Trophoblast cell (in vitro differentiated cells and primary cell): ENCODE measurements around the gene MYBBP1A.

Experiments
- DNase-seq, 2 donors: peaks; one replicate each; pipeline ENCODE4 v3.0.0-alpha.2; 2016
- H2AFZ ChIP-seq: 2 replicates; pipeline ENCODE4 v1.6.1; 2013; ENCODE audit warnings: low read length, moderate library complexity, mild to moderate bottlenecking; ENCODE audit not compliant: insufficient read depth, poor library complexity
- H2AK5ac ChIP-seq: 2 replicates; pipeline ENCODE4 v1.6.1; 2013; ENCODE audit warnings: mild to moderate bottlenecking, low read length
- H2BK120ac ChIP-seq: 2 replicates; pipeline ENCODE4 v1.6.1; 2013; ENCODE audit warnings: low read length, mild to moderate bottlenecking, moderate library complexity; ENCODE audit not compliant: insufficient read depth, poor library complexity
- H2BK12ac ChIP-seq: 2 replicates; pipeline ENCODE4 v1.6.1; 2013; ENCODE audit warnings: mild to moderate bottlenecking, low read length, moderate library complexity
- H2BK5ac ChIP-seq: 2 replicates; pipeline ENCODE4 v1.6.1; 2013; ENCODE audit warnings: low read length, low read depth, moderate library complexity, mild to moderate bottlenecking; ENCODE audit not compliant: poor library complexity
- H3K14ac ChIP-seq: 2 replicates; pipeline ENCODE4 v1.6.1; 2013; ENCODE audit warnings: mild to moderate bottlenecking, low read length
- H3K18ac ChIP-seq: 2 replicates; pipeline ENCODE4 v1.6.1; 2013; ENCODE audit warnings: mild to moderate bottlenecking, low read length
- H3K23ac ChIP-seq: 2 replicates; pipeline ENCODE4 v1.6.1; 2013; ENCODE audit warnings: low read length
- H3K27ac ChIP-seq: 2 replicates; pipeline ENCODE4 v1.5.1; 2013; ENCODE audit warnings: low read depth, mild to moderate bottlenecking, inconsistent platforms, low read length, moderate library complexity
- H3K27me3 ChIP-seq: 2 replicates; pipeline ENCODE4 v1.6.1; 2013; ENCODE audit warnings: inconsistent platforms, mild to moderate bottlenecking, low read length, moderate library complexity; ENCODE audit not compliant: insufficient read depth
- H3K36me3 ChIP-seq, 2 experiments: 1 replicate in 1 of 2; 2 replicates in 1 of 2; pipeline ENCODE4 v1.6.1; 2013; ENCODE audit warnings: low read length in 2 of 2, mild to moderate bottlenecking in 2 of 2, moderate library complexity in 1 of 2; ENCODE audit not compliant: insufficient read depth in 2 of 2, control insufficient read depth in 1 of 2
- H3K4ac ChIP-seq: 2 replicates; pipeline ENCODE4 v1.6.1; 2013; ENCODE audit warnings: low read depth, mild to moderate bottlenecking, low read length, moderate library complexity
- H3K4me1 ChIP-seq, 2 experiments: 1 replicate in 1 of 2; 2 replicates in 1 of 2; pipeline ENCODE4 v1.6.1; 2013; ENCODE audit warnings: low read length in 2 of 2, mild to moderate bottlenecking in 2 of 2, moderate library complexity in 1 of 2; ENCODE audit not compliant: insufficient read depth in 2 of 2, control insufficient read depth in 1 of 2
- H3K4me2 ChIP-seq: 2 replicates; pipeline ENCODE4 v1.6.1; 2013; ENCODE audit warnings: inconsistent platforms, mild to moderate bottlenecking, low read length, moderate library complexity
- H3K4me3 ChIP-seq: 2 replicates; pipeline ENCODE4 v1.5.1; 2013; ENCODE audit warnings: mild to moderate bottlenecking, low read depth, low read length, inconsistent platforms
- H3K79me1 ChIP-seq: one replicate; pipeline ENCODE4 v1.6.1; 2013; ENCODE audit warnings: low read length
- H3K79me2 ChIP-seq: 2 replicates; pipeline ENCODE4 v1.6.1; 2013; ENCODE audit warnings: low read length, mild to moderate bottlenecking; ENCODE audit not compliant: control insufficient read depth, insufficient read depth, poor library complexity
- H3K9ac ChIP-seq: 2 replicates; pipeline ENCODE4 v1.6.1; 2013; ENCODE audit warnings: mild to moderate bottlenecking, low read length
- H3K9me3 ChIP-seq: 2 replicates; pipeline ENCODE4 v1.6.1; 2013; ENCODE audit warnings: low read depth, mild to moderate bottlenecking, control low read depth, inconsistent platforms, low read length; ENCODE audit not compliant: insufficient read depth
- H4K12ac ChIP-seq: 2 replicates; pipeline ENCODE4 v1.6.1; 2013; ENCODE audit warnings: low read depth, mild to moderate bottlenecking, low read length, moderate library complexity
- H4K8ac ChIP-seq: 2 replicates; pipeline ENCODE4 v1.6.1; 2013; ENCODE audit warnings: low read depth, mild to moderate bottlenecking, low read length, moderate library complexity
- H4K91ac ChIP-seq: one replicate; pipeline ENCODE4 v1.6.1; 2013; ENCODE audit warnings: low read depth, mild to moderate bottlenecking, low read length, moderate library complexity
- WGBS: extraction: QIAGEN DNeasy Blood & Tissue Kit; methylation state at CpG from one replicate; pipeline ENCODE4 v1.1.7; 2013; ENCODE audit warnings: missing lambda C conversion rate; ENCODE audit not compliant: insufficient read length, insufficient coverage; ENCODE audit errors: extremely low coverage; 5-methylcytosine and 5-hydroxymethylcytosine counted together

MYBBP1A gene

GRCh38 chr17:4583206-4583605 is 28.0 kb upstream of the MYBBP1A start:
- H3K9ac ChIP-seq = no peak overlapping the region
- H3K36me3 ChIP-seq = no peaks in the 10 kb centered on the region
- no peak overlapping the region for H2BK12ac ChIP-seq
- no peak overlapping the region for H3K4me2 ChIP-seq
- H3K23ac ChIP-seq = no peak overlapping the region
- H2AK5ac ChIP-seq = no peak overlapping the region
- WGBS = no CpG with 5 or more reads among the region's 3 CpGs
- H2AFZ ChIP-seq = no peak overlapping the region
- no peak overlapping the region for H2BK120ac ChIP-seq
- H3K4ac ChIP-seq = no peak overlapping the region
- no peak overlapping the region for H3K4me3 ChIP-seq
- H3K18ac ChIP-seq = no peak overlapping the region
- peaks cover 32 to 51% of the 10 kb centered on the region in 2 experiments for H3K4me1 ChIP-seq
- H4K91ac ChIP-seq = peak overlapping the region; percentile 2
- peaks cover 31% of the 10 kb centered on the region for H3K79me1 ChIP-seq
- H3K79me2 ChIP-seq = peaks cover 31% of the 10 kb centered on the region
- peaks cover 1% of the 10 kb centered on the region for H3K9me3 ChIP-seq
- H2BK5ac ChIP-seq = no peak overlapping the region
- no peak overlapping the region for H4K12ac ChIP-seq
- no peak for DNase-seq
- H4K8ac ChIP-seq = no peak overlapping the region
- H3K14ac ChIP-seq = no peak overlapping the region
- H3K27ac ChIP-seq = no peak overlapping the region
- no peaks in the 10 kb centered on the region for H3K27me3 ChIP-seq

GRCh38 chr17:4582691-4583090 is 27.5 kb upstream of the MYBBP1A start:
- WGBS = no CpG with 5 or more reads among the region's 8 CpGs
- Histone ChIP-seq H3K4me3 (no peak overlapping the region), H2BK12ac (no peak overlapping the region), H4K12ac (no peak overlapping the region), H4K8ac (no peak overlapping the region), H2AK5ac (no peak overlapping the region), H2AFZ (no peak overlapping the region), H3K79me1 (peaks cover 28% of the 10 kb centered on the region), H3K4me2 (no peak overlapping the region), H3K9ac (no peak overlapping the region), H3K4ac (no peak overlapping the region), H3K27me3 (no peaks in the 10 kb centered on the region), H2BK120ac (no peak overlapping the region), H3K18ac (no peak overlapping the region), H3K79me2 (peaks cover 30% of the 10 kb centered on the region), H3K23ac (no peak overlapping the region), H2BK5ac (no peak overlapping the region), H3K36me3 (no peaks in the 10 kb centered on the region), H3K27ac (no peak overlapping the region), H3K9me3 (peaks cover 1% of the 10 kb centered on the region), H3K4me1 (peaks cover 30 to 49% of the 10 kb centered on the region in 2 experiments), H4K91ac (peak overlapping the region; percentile 2), H3K14ac (no peak overlapping the region)
- DNase-seq = no peak

GRCh38 chr17:4582101-4582501 is 26.9 kb upstream of the MYBBP1A start:
- peaks cover 28% of the 10 kb centered on the region for H3K79me2 ChIP-seq
- H4K8ac ChIP-seq = no peak overlapping the region
- no peak overlapping the region for H2AK5ac ChIP-seq
- H2BK12ac ChIP-seq = no peak overlapping the region
- H3K79me1 ChIP-seq = peaks cover 28% of the 10 kb centered on the region
- peaks cover 31 to 47% of the 10 kb centered on the region in 2 experiments for H3K4me1 ChIP-seq
- H3K9ac ChIP-seq = no peak overlapping the region
- no peak overlapping the region for H2AFZ ChIP-seq
- no peak overlapping the region for H3K4me3 ChIP-seq
- no peak overlapping the region for H3K4ac ChIP-seq
- no peak overlapping the region for H3K27ac ChIP-seq
- no CpG with 5 or more reads among the region's 7 CpGs for WGBS
- H2BK5ac ChIP-seq = no peak overlapping the region
- H2BK120ac ChIP-seq = no peak overlapping the region
- H3K27me3 ChIP-seq = no peaks in the 10 kb centered on the region
- no peak overlapping the region for H3K23ac ChIP-seq
- H3K36me3 ChIP-seq = no peaks in the 10 kb centered on the region
- no peak for DNase-seq
- H4K12ac ChIP-seq = no peak overlapping the region
- no peak overlapping the region for H3K14ac ChIP-seq
- H3K4me2 ChIP-seq = no peak overlapping the region
- peaks cover 1% of the 10 kb centered on the region for H3K9me3 ChIP-seq
- peak overlapping the region; percentile 1 for H4K91ac ChIP-seq
- no peak overlapping the region for H3K18ac ChIP-seq

DNA sequence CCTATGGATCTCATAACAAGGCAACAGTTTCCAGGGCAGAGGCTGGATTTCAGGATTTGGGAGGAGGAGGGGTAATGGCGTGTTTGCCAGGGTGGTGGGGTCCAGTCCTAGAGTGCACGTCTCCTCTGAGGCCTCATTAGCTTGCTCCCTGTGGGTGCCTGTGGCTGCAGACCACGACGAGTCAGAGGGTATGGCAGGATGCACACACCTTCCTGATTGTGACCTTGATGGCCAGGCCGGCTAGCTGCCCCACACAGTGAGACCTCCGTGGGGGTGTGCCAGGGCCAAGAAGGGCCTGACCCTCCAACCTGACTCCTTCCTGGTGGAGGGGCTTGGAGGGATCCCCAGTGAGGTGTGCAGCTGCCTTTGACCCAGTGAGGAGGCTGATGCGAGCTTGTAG is 25.1 kb upstream of the MYBBP1A start:
- no peak overlapping the region for H3K4ac ChIP-seq
- peaks cover 1% of the 10 kb centered on the region for H3K9me3 ChIP-seq
- DNase-seq = no peak
- peak overlapping the region; percentile 34 for H2AK5ac ChIP-seq
- H3K27me3 ChIP-seq = no peaks in the 10 kb centered on the region
- H3K18ac ChIP-seq = no peak overlapping the region
- H4K12ac ChIP-seq = no peak overlapping the region
- H3K23ac ChIP-seq = no peak overlapping the region
- no peak overlapping the region for H3K4me2 ChIP-seq
- peak overlapping the region; percentile 8 for H2BK120ac ChIP-seq
- H4K8ac ChIP-seq = no peak overlapping the region
- peaks cover 12% of the 10 kb centered on the region for H3K79me2 ChIP-seq
- no peak overlapping the region for H3K14ac ChIP-seq
- peak overlapping the region; percentile 30 for H2BK12ac ChIP-seq
- peak overlapping the region; percentile 2 for H2BK5ac ChIP-seq
- no peaks in the 10 kb centered on the region for H3K36me3 ChIP-seq
- no peak overlapping the region for H3K4me3 ChIP-seq
- peaks cover 26% of the 10 kb centered on the region for H3K79me1 ChIP-seq
- H4K91ac ChIP-seq = peak overlapping the region; percentile 36
- no peak overlapping the region for H3K27ac ChIP-seq
- H2AFZ ChIP-seq = no peak overlapping the region
- no CpG with 5 or more reads among the region's 7 CpGs for WGBS
- peaks cover 33 to 46% of the 10 kb centered on the region in 2 experiments for H3K4me1 ChIP-seq
- H3K9ac ChIP-seq = no peak overlapping the region
